GM12891 (cell line): ENCODE results near the gene GRM1.
"Not testable (repeated sequence)": the region's sequence is repeated elsewhere in the genome, so short reads cannot be mapped to it uniquely, and the experiment has no call there.

Experiments used
- DNase-seq: peaks from one replicate; pipeline ENCODE4 v3.0.0; 2011; ENCODE audit warnings: low spot score; ENCODE audit not compliant: insufficient read length
- FAIRE-seq: peaks from 2 replicates; lab custom pipeline; 2011; peaks lifted over from hg19 to GRCh38; lab: Jason Lieb, UNC
- PAX5 ChIP-seq: IDR thresholded peaks from 2 replicates; pipeline ENCODE4 v1.6.1; 2011; ENCODE audit warnings: low read length, moderate library complexity, mild to moderate bottlenecking; ENCODE audit not compliant: insufficient read depth, severe bottlenecking
- POLR2A ChIP-seq: IDR thresholded peaks from 2 replicates; pipeline ENCODE4 v1.6.1; 2011; ENCODE audit warnings: low read depth, low read length, control low read depth
- POLR2AphosphoS5 ChIP-seq: IDR thresholded peaks from 2 replicates; pipeline ENCODE4 v1.6.1; 2011; ENCODE audit warnings: low read depth, low read length, control low read depth
- POU2F2 ChIP-seq: IDR thresholded peaks from 2 replicates; pipeline ENCODE4 v1.6.1; 2011; ENCODE audit warnings: low read depth, mild to moderate bottlenecking, control low read depth, low read length, moderate library complexity
- SPI1 ChIP-seq: IDR thresholded peaks from 2 replicates; pipeline ENCODE4 v1.6.1; 2011; ENCODE audit warnings: low read depth, low read length, control low read depth
- TAF1 ChIP-seq: IDR thresholded peaks from 2 replicates; pipeline ENCODE4 v1.6.1; 2011; ENCODE audit warnings: low read depth, low read length, control low read depth

Gene GRM1

DNA sequence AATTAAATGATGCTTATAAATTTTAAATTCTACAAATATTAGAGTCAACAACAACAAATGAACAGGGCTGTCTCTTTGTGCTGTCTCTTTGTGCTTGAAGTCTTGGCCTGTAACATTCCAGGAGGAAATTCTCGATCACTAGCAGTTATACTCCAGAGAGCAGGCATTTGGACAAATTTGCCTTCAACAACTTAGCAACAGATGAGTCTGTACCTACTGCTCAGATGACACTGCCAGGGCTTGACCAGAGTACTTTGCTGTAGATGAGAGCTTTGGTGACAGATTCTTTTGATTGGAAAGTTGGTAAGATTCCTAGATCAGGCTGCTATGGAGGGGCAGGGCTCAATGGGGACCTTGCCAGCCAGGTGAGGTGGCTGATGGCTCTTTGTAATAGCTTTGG is 217.2 kb downstream of the GRM1 start:
- no peak for DNase-seq
- TF ChIP-seq POU2F2 = no peak
- TF ChIP-seq PAX5 = no peak
- TF ChIP-seq POLR2A = no peak
- TF ChIP-seq SPI1 = no peak
- TF ChIP-seq POLR2AphosphoS5 = no peak
- TF ChIP-seq TAF1 = no peak
- FAIRE-seq = no peak

DNA sequence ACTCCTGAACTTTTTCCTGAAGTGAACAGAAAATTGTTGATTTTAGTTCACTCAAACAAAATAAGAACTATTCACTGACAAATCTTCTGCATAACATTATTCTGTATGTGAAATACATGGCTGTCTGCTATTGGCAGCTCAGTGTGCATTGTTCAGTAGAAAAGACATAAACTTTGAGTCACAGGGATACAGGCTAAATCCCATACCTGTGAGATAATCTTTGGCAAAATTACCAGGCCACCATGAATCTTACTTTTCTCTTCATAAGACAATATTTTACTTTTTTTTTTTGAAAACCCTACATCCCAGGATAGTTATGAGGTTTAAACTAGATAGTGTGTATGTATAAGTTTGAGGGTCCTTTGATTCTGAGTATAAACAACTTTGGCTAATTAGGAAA is 224.8 kb downstream of the GRM1 start:
- no peak for FAIRE-seq
- DNase-seq = no peak
- TF ChIP-seq POLR2AphosphoS5 = no peak

DNA sequence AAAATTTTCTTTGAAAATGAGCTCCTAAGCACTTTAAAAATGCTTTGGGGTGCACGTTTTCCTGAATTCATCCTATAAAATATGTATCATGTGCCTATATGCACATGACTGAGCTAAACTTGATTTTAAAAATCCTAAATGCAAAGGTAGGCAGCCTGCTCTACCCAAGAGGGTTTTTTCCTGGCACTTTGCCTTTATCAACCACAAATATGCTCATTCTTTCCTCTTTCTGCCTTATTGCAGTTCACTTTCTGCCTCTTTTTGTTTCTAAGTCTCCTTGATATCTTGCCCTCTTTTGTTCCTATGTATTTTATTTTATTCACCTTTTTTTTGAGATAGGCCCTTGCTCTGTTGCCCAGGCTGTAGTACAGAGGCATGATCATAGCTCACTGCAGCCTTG is 229.3 kb downstream of the GRM1 start:
- DNase-seq (no peak), FAIRE-seq (no peak)
- no peak for TF ChIP-seq POU2F2
- no peak for TF ChIP-seq POLR2AphosphoS5
- no peak for TF ChIP-seq POLR2A
- no peak for TF ChIP-seq TAF1
- TF ChIP-seq SPI1 = no peak
- no peak for TF ChIP-seq PAX5

DNA sequence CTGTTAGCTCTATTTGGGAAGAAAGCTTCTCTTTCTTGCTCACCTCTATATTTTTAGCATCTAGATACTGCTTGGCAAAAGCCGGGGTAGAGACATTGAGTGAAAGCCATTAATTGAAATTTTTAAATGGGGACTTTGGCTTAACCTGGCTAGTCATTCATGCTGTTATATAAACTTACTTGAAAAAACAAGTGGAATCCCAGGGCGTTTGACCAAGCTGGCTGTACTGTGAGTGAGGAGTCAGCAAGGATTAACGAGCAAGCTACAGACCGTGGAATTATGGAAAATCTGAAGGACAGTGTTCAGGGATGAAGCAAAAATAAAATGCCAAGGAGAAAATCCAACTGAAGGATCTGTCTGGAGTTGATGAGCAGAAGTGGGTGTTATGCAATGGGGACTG is 232.0 kb downstream of the GRM1 start:
- no peak for FAIRE-seq
- TF ChIP-seq PAX5 (no peak), POLR2A (no peak), SPI1 (no peak), POU2F2 (no peak), POLR2AphosphoS5 (no peak), TAF1 (no peak)
- no peak for DNase-seq

DNA sequence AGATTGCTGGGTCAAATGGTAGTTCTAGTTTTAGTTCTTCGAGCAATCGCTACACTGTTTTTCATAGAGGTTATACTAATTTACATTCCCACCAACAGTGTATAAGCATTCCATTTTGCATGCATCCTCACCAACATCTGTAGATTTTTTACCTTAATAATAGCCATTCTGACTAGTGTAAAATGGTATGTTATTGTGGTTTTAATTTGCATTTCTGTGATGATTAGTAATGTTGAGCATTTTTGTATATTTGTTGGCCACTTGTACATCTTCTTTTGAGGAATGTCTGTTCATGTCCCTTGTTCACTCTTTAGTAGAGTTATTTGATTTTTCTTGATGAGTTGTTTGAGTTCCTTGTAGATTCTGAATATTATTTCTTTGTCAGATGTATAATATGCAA is 236.2 kb downstream of the GRM1 start:
- FAIRE-seq (no peak), DNase-seq (no peak)
- TF ChIP-seq PAX5 (no peak), POLR2AphosphoS5 (no peak), TAF1 (no peak), POLR2A (no peak)

DNA sequence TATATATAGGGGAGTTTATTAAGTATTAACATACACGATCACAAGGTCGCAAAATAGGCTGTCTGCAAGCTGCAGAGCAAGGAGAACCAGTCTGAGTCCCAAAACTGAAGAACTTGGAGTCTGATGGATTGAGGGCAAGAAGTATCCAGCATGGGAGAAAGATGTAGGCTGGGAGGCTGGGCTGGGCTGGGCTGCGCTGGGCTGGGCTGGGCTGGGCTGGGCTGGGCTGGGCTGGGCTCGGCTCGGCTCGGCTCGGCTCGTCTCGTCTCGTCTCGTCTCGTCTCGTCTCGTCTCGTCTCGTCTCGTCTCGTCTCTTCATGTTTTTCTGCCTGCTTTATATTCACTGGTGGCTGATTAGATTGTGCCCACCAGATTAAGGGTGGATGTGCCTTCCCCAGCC is 238.6 kb downstream of the GRM1 start:
- TF ChIP-seq TAF1 (no peak), PAX5 (no peak), POLR2AphosphoS5 (no peak), POU2F2 (no peak), POLR2A (no peak), SPI1 (no peak)
- no peak for DNase-seq
- no peak for FAIRE-seq

DNA sequence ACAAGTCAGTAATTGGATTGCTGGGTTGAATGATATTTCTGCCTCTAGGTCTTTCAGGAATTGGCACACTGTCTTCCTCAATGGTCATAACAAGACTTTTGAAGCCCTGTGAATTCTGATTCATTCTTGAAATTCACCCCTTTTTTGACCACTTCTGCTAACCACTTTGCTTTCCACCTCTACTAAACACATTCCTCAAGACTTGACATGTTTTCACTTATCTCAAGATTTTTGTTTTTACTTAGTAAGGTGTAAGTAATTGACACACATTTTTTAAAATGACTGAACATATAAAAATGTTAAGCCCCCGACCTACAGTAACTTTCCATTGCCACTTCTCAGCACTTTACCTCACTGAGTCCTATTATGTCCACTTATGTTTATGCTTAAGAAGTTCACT is 239.1 kb downstream of the GRM1 start:
- TF ChIP-seq SPI1 (no peak), PAX5 (no peak), TAF1 (no peak), POLR2A (no peak), POU2F2 (no peak), POLR2AphosphoS5 (no peak)
- DNase-seq (no peak), FAIRE-seq (no peak)

DNA sequence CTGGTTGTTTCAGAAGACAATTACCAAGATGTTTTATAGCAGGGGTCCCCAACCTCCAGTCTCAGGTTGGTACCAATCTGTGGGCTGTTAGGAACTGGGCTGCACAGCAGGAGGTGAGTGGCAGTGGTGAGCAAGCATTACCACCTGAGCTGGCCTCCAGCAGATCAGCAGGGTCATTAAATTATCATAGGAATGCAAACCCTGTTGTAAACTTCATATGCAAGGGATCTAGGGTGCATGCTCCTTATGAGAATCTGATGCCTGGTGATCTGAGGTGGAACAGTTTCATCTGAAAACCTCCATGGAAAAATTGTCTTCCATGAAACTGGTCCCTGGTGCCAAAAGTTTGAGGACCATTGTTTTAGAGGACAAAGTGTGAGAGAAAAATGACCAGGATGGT is 240.6 kb downstream of the GRM1 start:
- DNase-seq (no peak), FAIRE-seq (no peak)
- no peak for TF ChIP-seq SPI1

DNA sequence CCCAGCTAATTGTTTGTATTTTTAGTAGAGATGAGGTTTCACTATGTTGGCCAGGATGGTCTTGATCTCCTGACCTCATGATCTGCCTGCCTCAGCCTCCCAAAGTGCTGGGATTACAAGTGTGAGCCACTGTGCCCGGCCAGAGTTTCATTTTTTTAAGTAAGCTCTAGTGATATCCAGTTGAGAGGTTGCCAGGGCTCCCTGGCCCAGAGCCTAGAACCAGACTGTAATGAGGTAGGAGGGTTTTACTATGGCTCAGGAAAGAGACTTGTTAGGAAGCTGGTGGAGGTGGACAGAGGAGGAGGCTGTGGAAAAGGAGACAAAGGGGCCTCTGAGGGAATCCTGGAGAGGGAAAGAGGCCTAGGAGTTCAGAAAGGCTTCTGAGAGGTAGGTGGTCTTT is 242.3 kb downstream of the GRM1 start:
- not testable (repeated sequence) for DNase-seq, FAIRE-seq

DNA sequence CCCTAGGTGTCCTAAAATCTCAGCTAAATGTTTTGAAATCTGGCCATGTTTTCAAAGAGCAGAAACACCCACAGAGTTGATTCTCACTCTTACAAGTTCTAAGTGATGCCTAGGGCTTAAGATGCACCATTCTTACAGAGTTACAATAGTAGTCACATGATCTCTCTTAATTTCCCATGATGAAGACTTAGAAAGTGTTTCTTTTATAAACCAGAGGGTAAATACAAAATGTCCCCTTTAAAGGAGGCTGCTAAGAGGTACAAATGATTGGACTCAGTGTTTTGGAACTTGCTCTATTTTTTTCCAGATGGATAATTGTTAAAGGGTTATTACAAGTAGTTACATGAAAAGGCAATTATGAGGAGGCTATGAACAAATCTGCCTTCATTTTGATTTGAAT is 244.6 kb downstream of the GRM1 start:
- no peak for TF ChIP-seq SPI1
- TF ChIP-seq POLR2AphosphoS5 = no peak
- TF ChIP-seq POLR2A = no peak
- TF ChIP-seq TAF1 = no peak
- no peak for TF ChIP-seq PAX5
- TF ChIP-seq POU2F2 = no peak
- FAIRE-seq (no peak), DNase-seq (no peak)

DNA sequence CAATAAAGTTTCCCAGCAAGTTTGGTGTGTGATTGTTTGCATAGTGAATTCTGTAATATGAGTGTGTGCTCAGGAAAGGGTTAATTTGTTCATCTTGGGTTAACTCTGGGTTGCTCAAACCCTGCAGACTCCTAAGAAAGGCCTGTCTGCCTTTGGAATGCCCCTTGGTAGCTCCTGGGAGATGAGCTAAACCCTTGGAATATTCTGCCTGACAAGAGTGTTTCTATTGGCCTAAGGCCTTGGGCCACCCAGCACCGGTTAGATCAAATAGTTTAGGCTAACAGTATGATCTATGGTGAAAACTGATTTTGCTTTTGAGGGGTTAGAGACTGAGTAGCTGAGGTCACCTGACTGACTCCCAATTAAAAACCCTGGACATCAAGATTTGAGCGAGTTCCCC is 248.3 kb downstream of the GRM1 start:
- no peak for FAIRE-seq
- no peak for DNase-seq
- TF ChIP-seq POU2F2 = no peak
- TF ChIP-seq PAX5 = no peak
- TF ChIP-seq TAF1 = no peak
- TF ChIP-seq POLR2AphosphoS5 = no peak

DNA sequence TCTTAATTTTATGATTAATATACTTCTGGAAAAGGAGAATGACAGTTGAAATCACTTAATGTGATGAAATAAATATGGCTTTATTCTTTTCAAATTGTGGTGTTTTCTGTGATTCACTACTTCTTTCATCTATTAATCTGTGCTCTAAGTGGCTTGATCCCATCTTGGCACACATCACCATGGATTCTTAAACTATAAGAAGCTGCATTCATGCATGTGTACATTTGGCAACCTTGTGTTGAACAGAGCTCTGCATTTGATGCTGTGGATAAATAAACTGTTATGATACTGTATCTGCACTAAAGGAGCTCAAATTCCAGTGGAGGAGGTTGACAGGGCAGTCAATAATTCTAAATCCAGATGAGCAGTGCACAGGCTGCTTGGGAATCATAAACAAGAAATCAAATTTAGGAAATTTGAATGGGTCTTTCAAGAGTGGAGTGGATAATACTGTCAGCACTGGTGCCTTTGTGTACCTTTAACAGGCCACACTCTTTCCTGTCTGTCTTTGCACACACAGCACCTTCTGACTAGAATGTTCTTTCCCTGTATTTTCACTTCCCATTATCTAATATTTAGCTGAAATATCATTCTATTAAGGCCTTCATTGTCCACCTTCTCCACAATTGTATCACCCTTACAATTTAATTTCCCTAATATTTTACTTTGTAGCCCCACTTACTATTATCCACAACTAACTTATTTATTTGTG is 252.9 kb downstream of the GRM1 start:
- TF ChIP-seq POLR2A (no peak), SPI1 (peak; percentile 67), TAF1 (no peak), POU2F2 (no peak), POLR2AphosphoS5 (no peak), PAX5 (no peak)
- no peak for FAIRE-seq
- no peak for DNase-seq
